ENCODE measurements around the gene PDAP1.

Gene PDAP1

DNA sequence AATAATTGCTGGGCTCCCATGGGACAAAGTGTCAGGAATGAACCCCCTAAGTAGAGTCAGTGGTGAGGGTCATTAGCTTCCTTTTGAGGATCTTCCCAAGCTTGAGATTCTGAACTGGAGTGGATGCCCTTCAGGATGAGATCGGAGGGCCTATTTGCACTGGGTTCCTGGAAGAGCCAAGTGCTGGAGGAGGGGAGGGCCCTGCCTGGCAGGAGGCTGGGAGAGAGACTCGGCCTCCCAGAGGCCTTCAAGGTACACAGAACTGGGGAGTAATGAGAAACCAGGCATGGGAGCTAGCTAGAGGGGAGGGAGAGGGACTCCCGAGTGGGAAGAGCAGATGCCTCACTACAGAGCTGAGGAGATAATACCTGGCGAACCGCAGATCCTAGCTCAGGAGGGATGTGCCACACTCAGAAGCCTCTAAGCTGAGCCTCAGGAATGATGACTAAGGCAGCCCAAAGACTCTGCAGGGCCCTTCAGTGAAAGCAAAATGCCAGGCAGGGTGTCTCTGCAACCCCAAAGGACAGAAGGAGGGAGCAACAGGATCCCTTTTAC lies 9.4 kb downstream of the PDAP1 start:
- TF ChIP-seq, protein P1, sequence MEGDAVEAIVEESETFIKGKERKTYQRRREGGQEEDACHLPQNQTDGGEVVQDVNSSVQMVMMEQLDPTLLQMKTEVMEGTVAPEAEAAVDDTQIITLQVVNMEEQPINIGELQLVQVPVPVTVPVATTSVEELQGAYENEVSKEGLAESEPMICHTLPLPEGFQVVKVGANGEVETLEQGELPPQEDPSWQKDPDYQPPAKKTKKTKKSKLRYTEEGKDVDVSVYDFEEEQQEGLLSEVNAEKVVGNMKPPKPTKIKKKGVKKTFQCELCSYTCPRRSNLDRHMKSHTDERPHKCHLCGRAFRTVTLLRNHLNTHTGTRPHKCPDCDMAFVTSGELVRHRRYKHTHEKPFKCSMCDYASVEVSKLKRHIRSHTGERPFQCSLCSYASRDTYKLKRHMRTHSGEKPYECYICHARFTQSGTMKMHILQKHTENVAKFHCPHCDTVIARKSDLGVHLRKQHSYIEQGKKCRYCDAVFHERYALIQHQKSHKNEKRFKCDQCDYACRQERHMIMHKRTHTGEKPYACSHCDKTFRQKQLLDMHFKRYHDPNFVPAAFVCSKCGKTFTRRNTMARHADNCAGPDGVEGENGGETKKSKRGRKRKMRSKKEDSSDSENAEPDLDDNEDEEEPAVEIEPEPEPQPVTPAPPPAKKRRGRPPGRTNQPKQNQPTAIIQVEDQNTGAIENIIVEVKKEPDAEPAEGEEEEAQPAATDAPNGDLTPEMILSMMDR (IDR thresholded peaks at IDR 0.05): no peak

DNA sequence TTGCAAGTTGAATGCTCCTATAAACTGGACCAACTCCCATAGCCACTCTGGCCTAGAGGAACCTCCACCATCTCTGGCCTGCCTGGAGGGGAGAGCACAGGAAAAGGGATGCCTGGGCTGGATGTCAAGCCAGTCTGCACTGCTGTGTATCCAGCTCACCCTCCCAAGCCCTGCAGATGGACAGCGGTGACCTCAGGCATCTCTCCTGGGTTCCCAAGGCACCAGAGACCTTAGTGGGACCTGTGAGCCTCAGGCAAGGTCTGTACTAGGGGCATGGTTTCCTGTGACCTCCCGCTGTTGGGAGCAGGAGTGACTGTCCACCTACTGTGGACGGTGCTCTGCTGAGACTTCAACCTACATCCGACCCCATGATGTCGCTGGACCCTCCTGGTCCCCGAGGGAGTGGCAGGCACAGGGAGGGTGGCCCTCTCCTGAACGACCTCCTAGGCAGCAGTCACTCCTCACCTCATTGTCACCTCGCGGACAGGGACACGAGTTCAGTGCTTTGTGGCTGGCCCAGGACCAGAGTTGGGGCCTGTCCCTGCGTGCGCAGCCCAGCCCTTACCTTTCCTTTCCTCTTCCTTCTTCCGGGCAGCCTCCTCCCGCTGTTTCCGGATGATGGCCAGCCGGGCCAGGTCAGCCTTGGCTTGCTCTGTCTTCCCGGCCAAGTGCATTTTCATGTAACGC lies 11.0 kb downstream of the PDAP1 start:
- TF ChIP-seq, protein P1 (IDR thresholded peaks at IDR 0.05): no peak

DNA sequence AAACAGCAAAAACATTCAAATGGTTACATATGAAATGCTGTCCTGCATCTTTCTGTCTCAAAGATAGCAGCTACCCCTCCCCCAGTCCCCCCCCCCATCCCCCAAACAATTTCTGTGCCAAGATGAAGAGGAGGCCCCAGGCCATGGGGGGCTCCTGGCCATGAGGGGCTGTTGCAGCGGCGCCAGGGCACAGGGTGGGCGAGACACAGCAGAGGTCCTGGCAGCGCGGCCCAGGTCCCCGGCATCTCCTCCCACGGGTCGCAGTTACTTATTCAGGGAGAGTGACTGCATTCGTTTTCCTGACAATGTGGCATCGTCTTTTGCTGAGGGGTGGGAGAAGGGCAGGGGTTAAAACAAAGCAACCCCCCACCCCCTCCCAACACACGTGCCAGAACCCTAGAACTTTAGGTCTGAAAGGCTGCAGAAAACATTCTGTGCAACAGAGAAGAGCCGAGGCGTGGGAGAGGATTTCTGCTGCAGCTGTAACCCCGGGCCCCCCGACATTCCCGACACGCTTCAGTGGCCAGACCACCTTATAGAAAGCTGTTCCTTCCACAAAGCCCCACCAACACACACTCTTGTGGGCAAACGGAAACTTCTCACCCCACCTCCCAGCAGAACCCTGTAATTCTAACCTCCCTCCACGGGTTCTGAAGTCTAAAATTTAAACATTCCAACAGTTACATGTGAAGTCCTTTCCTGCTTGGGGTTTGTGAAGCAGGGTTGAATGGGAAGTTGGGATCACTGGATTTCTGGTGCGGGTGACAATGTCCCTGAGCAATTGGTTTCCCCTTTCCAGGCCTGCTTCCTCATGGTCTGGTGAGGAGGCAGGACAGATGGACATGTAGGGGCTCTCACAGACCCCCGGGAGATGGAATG lies 11.7 kb downstream of the PDAP1 start:
- TF ChIP-seq, protein P1 (IDR thresholded peaks at IDR 0.05): no peak

DNA sequence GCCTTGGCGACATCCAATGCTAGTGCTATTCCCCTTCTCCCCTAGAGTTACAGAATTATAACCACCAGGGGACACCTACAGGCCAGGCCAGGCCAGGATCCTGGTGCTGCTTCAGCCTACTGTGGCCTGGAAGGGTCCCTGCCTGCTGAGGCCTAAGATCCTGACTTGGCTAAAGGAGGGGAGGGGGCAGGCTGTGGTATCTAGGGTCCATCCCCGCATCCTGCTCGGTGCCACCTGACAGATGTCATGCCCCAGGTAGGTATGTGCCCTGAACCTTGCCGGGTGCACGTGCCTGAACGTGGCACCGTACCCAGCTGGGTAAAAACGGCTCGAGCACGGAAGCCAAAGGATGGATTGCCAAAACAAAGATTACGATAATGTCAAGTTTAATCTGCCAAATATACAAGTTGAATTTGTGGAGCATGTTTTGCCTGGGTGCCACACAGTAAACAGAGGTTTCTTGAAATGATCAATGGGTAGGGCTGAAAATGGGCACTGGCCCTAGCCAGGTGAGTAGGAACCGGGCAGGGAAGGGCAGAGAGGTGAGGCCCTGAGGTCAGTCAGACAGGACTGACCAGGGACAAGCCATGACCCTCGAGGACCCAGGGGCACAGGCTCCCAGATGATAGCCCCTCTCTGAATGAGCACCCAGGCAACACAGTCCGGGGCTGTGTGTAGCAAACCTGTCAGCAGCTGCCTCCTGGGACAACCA lies 12.6 kb downstream of the PDAP1 start:
- TF ChIP-seq, protein P1 (IDR thresholded peaks at IDR 0.05): no peak

DNA sequence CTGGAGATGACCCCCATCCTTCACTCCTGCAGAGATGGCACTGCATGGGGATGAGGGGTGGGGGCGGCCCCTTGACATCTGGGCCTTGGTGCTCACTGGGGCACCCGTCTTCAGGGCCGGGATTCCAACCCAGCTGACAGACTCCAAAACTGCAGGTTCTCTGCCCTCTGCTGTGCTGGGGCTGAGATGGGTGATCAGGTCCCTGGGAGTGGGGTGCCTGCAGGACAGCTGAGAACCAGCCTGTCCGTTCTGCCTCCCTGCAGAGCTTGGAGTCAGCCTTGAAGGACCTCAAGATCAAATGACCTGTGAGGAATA lies 14.3 kb downstream of the PDAP1 start:
- TF ChIP-seq, protein P1 (IDR thresholded peaks at IDR 0.05): no peak

DNA sequence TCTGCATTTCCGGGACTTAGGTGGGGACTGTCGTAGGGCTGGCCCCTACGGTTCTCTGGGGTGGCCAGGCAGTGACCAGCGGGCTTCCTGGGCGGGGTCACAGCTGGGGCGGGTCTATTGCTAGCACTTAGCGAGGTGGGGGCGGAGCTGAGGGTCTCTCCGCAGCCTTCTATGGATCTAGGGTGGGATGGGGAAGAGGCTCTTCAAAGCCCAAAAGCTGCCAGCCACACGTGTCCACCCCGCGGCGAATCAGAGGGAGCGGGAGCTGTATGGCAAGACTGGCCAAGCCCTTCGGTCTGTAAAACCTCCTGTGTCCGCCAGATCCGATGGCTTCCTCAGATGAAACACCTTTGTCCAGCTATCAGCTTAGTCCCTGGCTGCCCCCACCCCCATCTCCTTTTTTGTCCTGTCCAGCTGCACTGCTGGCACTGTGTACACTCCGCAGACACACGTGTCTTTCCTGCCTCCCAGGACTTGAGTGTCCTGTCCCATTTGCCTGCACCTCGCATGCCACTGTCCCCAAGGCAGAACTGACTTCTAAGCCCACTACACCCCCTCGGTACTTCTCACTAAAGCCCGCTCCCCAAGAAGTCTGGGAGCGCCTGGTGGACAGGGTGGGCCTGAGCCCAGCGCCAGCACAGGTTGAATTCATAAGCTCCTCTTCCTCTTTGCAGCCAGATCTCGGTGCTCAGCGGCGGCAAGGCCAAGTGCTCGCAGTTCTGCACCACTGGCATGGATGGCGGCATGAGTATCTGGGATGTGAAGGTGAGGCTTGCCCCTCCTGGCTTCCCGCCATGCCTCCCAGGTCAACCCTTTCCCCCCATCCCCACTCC lies 14.8 kb downstream of the PDAP1 start:
- TF ChIP-seq, protein P1 (IDR thresholded peaks at IDR 0.05): no peak
